Neural cell (in vitro differentiated cells): ENCODE results near the gene TMEM260.

Experiments
- CTCF ChIP-seq: fragments of 450-650 bp; IDR thresholded peaks from 2 replicates; pipeline ENCODE4 v1.5.1; 2014; ENCODE audit warnings: antibody characterized with exemption, mild to moderate bottlenecking, moderate library complexity; ENCODE audit not compliant: poor library complexity, severe bottlenecking
- EP300 ChIP-seq: fragments of 450-650 bp; conservative IDR thresholded peaks from 2 replicates; pipeline ENCODE4 v1.6.1; 2014; ENCODE audit warnings: antibody characterized with exemption, mild to moderate bottlenecking, moderate library complexity; ENCODE audit not compliant: poor library complexity, severe bottlenecking
- EZH2 ChIP-seq: fragments of 200-600, 300-800 bp; shearing (Covaris generic), sonication (generic); IDR thresholded peaks from 2 replicates; pipeline ENCODE4 v1.6.1; 2014; ENCODE audit warnings: antibody characterized with exemption, low read length, borderline replicate concordance, mild to moderate bottlenecking; ENCODE audit not compliant: insufficient read depth, poor library complexity, severe bottlenecking
- MXI1 ChIP-seq: fragments of 450-650 bp; conservative IDR thresholded peaks from 2 replicates; pipeline ENCODE4 v1.6.1; 2014; ENCODE audit warnings: antibody characterized with exemption, mild to moderate bottlenecking; ENCODE audit not compliant: poor library complexity, severe bottlenecking
- POLR2AphosphoS5 ChIP-seq: IDR thresholded peaks from 2 replicates; pipeline ENCODE4 v1.6.1; 2012
- SMC3 ChIP-seq: fragments of 450-650 bp; conservative IDR thresholded peaks from 2 replicates; pipeline ENCODE4 v1.6.1; 2014; ENCODE audit warnings: antibody characterized with exemption, mild to moderate bottlenecking, moderate library complexity; ENCODE audit not compliant: poor library complexity
- TAF1 ChIP-seq: IDR thresholded peaks from 2 replicates; pipeline ENCODE4 v1.6.1; 2012; ENCODE audit warnings: low read depth
- TF ChIP-seq, protein P1 (sequence below): IDR thresholded peaks from 2 replicates; pipeline ENCODE4 v1.6.1; 2012; ENCODE audit warnings: borderline replicate concordance

GRCh38 chr14:56590535-56590960 is 10.9 kb downstream of the TMEM260 start:
- TF ChIP-seq EP300: peak; percentile 77
- peak; percentile 25 for TF ChIP-seq CTCF
- TF ChIP-seq, protein P1, sequence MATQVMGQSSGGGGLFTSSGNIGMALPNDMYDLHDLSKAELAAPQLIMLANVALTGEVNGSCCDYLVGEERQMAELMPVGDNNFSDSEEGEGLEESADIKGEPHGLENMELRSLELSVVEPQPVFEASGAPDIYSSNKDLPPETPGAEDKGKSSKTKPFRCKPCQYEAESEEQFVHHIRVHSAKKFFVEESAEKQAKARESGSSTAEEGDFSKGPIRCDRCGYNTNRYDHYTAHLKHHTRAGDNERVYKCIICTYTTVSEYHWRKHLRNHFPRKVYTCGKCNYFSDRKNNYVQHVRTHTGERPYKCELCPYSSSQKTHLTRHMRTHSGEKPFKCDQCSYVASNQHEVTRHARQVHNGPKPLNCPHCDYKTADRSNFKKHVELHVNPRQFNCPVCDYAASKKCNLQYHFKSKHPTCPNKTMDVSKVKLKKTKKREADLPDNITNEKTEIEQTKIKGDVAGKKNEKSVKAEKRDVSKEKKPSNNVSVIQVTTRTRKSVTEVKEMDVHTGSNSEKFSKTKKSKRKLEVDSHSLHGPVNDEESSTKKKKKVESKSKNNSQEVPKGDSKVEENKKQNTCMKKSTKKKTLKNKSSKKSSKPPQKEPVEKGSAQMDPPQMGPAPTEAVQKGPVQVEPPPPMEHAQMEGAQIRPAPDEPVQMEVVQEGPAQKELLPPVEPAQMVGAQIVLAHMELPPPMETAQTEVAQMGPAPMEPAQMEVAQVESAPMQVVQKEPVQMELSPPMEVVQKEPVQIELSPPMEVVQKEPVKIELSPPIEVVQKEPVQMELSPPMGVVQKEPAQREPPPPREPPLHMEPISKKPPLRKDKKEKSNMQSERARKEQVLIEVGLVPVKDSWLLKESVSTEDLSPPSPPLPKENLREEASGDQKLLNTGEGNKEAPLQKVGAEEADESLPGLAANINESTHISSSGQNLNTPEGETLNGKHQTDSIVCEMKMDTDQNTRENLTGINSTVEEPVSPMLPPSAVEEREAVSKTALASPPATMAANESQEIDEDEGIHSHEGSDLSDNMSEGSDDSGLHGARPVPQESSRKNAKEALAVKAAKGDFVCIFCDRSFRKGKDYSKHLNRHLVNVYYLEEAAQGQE: peak; percentile 80
- no peak for TF ChIP-seq EZH2
- TF ChIP-seq TAF1: no peak
- no peak for TF ChIP-seq SMC3
- TF ChIP-seq POLR2AphosphoS5: peak; percentile 56
- TF ChIP-seq MXI1: no peak
